ENCODE data around the gene ATN1.
"Not testable (repeated sequence)": the region's sequence is repeated elsewhere in the genome, so short reads cannot be mapped to it uniquely, and the experiment has no call there.

Gene ATN1

DNA sequence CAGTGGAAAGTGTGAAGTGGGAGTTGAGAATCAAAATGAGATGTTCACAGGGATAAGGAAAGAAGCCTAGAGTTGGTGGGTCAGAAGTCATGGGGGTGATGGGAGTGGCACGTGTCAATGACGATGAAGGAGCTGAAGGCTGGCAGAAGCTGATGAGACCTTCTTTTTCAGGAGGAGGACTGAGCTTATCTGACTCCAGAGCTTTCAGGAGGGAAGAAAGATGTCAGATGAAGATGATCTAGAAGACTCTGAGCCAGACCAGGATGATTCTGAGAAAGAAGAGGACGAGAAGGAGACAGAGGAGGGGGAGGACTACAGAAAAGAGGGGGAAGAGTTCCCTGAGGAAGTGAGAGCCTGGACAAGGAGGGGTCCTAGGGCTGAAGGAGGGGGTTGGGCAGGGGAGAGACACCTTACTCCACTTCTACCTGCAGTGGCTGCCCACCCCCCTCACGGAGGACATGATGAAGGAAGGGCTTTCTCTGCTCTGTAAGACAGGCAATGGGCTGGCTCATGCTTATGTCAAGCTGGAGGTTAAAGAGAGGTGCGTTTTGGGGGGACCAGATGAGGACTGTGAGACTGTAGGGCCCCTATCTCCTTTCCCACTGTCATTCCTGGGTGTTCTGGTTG is 22.2 kb upstream of the ATN1 start:
- DNase-seq (ENCODE audit: low spot score), result no peak

DNA sequence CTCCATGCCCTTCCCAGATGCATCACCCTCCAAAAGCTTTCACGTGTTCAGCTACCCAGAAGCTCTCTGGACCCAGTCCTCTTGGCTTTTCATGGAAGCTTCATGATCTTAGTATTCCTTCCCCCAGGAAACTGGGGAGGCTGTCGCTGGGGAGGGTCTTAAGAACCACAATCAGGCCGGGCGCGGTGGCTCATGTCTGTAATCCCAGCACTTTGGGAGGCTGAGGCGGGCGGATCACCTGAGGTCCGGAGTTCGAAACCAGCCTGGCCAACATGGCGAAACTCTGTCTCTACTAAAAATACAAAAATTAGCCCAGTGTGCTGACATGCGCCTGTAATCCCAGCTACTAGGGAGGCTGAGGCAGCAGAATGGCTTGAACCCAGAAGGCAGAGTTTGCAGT is 19.6 kb upstream of the ATN1 start:
- not testable (repeated sequence) for DNase-seq (ENCODE audit: low spot score)

GRCh38 chr12:6909421-6910145 is 18.2 kb upstream of the ATN1 start:
- no peak for DNase-seq (ENCODE audit: low spot score)

- no peak for DNase-seq (ENCODE audit: low spot score)
These were observed 15.4 kb upstream of the ATN1 start for GRCh38 chr12:6912164-6912935.

DNA sequence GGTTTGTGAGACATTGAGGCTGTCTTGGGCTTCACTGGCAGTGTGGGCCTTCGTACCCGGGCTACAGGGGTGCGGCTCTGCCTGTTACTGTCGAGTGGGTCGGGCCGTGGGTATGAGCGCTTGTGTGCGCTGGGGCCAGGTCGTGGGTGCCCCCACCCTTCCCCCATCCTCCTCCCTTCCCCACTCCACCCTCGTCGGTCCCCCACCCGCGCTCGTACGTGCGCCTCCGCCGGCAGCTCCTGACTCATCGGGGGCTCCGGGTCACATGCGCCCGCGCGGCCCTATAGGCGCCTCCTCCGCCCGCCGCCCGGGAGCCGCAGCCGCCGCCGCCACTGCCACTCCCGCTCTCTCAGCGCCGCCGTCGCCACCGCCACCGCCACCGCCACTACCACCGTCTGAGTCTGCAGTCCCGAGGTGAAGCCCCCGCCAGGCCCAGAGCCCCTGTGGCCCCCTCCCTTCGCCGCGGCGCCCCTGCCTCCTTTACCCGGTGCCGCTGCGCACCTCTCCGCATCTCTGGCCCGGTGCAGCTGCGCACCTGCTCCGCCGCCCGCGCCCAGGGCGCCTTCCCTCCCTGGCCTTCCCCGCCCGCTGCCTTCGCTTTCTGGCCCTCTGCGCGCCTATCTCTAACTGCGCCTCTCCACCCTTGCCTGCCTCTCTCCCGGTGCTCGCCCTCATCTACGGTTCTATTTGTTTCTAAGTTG is 13.4 kb upstream of the ATN1 start, which contains the start of gene ENO2:
Gene ENO2 (plus strand): TSS at position 335 of the 701 bp plus-strand sequence. CDS start 1,253 bp downstream, outside the sequence.
- peak; percentile 85 for DNase-seq (ENCODE audit: low spot score)

DNA sequence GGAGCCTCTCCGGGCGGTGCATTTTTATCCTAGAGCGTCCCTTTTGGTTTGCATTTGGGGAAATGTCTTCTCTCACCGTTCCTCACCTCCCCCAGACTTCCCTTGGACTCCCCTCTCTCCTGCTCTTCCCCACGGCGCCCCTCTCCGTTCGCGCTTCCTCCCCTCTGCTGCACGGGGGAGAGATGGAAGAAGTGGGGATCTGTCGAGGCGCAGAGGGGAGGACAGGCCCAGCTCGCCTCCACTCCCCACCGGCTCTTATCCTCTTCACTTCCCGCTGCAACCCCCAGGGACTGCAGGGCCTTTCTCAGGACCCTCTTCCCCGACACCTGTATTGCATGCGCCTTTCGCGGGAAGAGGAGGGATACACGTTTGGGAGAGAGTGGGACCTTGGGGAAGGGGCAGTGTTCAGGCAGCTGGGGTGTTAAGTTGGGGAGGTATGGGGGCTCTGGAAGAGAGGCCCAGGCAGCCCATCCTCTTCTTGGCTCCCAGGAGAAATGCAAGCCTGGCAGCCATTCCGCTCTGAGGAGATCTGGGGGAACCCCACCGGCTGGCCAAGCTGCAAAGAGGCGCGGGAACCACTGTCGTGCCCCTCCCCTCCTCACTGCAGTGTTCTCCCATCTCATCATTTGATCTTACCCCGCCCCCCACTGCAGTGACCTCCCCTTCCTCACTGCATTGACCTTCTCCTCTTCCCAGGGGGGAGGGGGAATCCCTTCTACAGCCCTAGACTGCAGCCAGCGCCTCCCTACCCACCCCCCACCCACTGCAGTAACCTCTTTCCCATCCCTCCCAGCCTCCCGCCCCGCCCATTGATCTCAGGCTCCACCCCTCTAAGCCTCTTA is 12.6 kb upstream of the ATN1 start:
- DNase-seq (ENCODE audit: low spot score), result no peak

DNA sequence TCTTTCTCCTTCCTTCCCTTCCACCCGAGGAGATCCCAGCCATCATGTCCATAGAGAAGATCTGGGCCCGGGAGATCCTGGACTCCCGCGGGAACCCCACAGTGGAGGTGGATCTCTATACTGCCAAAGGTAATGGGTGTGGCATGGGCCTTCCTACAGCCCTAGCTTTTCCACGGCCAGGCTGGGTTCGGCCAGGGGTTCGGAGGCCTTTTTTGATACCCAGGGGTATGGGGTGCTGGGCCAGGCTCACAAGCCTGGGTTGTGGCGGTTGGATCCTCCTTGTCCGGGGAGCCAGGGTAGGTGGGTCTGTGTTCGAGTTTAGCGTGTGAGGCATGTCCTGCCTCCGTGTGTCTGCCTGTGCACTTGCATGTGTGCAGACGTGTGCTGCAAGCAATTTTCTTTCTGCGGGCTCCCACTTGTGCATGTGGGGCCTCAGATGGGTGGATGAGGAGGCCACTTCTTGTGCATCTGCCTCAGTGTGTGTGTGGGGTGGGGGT is 11.9 kb upstream of the ATN1 start:
- no peak for DNase-seq (ENCODE audit: low spot score)

DNA sequence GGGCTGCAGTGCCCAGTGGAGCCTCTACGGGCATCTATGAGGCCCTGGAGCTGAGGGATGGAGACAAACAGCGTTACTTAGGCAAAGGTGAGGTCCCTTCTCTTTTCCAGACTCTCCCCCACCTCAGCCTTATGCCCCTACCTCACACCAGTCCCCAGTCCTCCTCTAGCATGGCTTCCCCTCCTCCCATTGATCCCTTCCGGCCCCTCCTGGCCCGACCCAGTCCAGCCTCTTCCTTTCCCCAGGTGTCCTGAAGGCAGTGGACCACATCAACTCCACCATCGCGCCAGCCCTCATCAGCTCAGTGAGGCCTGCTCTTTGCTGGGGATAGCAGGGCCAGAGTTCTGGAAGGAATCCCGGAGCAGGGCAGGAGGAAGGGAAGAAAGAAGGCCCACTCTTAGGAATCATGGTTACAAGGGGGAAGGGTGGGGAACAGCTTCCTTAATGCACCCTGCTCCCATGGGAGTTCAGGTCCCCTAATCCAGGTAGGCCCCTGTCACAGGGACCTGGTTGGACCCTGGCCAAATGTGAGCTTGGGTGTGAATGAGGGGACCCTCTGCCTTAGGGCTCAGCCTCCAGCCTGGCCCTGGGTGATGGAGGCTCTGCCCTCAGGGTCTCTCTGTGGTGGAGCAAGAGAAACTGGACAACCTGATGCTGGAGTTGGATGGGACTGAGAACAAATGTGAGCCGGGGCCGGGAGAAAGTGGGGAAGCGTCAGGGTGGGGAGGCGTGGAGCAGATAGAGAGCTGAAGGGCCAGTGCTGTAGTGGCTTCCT is 11.1 kb upstream of the ATN1 start:
- DNase-seq (ENCODE audit: low spot score), result no peak

GRCh38 chr12:6917491-6918231 is 10.1 kb upstream of the ATN1 start:
- no peak for DNase-seq (ENCODE audit: low spot score)

GRCh38 chr12:6919588-6919987 is 8.2 kb upstream of the ATN1 start:
- DNase-seq (ENCODE audit: low spot score), result no peak

GRCh38 chr12:6921539-6921938 is 6.2 kb upstream of the ATN1 start:
- no peak for DNase-seq (ENCODE audit: low spot score)

DNA sequence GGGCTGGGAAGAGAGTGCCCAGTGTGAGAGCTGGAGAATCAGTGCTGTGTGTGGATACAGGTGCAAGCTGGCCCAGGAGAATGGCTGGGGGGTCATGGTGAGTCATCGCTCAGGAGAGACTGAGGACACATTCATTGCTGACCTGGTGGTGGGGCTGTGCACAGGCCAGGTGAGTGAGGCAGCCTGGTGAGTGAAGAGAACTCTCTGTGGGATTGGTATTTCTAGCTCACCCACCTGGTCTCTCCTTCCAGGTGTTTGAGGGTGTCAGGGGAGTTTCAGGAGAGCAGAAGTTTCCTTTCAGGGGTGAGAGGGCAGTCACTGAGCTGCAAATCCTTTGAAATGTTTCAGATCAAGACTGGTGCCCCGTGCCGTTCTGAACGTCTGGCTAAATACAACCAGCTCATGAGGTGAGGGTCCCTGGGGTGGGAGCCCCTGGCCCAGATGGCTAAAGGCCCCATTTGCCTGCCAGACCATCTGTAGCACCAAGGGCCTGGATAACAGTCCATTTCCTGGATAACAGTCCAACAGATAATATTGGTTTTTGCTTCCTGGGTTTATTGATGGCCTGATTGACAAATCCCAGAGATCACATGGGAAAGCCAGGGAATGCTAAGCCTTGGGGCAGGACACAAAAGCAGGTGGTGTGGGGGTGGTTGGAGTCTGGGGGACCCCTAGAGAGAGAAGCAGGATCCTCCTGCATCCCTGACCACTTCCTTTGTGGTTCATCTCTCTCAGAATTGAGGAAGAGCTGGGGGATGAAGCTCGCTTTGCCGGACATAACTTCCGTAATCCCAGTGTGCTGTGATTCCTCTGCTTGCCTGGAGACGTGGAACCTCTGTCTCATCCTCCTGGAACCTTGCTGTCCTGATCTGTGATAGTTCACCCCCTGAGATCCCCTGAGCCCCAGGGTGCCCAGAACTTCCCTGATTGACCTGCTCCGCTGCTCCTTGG is 5.5 kb upstream of the ATN1 start:
- DNase-seq (ENCODE audit: low spot score), result no peak

DNA sequence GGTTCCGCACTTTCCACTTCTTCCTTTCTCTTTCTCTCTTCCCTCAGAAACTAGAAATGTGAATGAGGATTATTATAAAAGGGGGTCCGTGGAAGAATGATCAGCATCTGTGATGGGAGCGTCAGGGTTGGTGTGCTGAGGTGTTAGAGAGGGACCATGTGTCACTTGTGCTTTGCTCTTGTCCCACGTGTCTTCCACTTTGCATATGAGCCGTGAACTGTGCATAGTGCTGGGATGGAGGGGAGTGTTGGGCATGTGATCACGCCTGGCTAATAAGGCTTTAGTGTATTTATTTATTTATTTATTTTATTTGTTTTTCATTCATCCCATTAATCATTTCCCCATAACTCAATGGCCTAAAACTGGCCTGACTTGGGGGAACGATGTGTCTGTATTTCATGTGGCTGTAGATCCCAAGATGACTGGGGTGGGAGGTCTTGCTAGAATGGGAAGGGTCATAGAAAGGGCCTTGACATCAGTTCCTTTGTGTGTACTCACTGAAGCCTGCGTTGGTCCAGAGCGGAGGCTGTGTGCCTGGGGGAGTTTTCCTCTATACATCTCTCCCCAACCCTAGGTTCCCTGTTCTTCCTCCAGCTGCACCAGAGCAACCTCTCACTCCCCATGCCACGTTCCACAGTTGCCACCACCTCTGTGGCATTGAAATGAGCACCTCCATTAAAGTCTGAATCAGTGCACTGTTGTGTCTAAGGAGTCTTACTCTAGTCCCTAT is 4.6 kb upstream of the ATN1 start:
- no peak for DNase-seq (ENCODE audit: low spot score)

- DNase-seq (ENCODE audit: low spot score), result no peak
These were observed 3.9 kb upstream of the ATN1 start for GRCh38 chr12:6923851-6924250.

DNA sequence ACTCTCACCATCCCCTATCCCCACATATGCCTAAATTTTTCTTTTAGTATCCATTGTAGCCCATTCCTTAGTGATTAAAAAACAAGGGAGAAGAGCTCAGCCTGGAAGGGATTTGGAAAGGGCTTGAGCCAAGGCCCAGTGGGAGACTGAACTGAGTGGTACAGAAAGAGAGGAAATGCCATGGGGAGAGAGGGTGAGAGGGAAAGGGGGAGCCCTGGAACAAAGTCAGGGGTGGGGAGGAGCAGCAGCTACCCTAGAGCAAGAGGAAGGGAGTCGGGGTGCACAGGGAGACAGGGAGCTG is 2.6 kb upstream of the ATN1 start:
- no peak for DNase-seq (ENCODE audit: low spot score)

DNA sequence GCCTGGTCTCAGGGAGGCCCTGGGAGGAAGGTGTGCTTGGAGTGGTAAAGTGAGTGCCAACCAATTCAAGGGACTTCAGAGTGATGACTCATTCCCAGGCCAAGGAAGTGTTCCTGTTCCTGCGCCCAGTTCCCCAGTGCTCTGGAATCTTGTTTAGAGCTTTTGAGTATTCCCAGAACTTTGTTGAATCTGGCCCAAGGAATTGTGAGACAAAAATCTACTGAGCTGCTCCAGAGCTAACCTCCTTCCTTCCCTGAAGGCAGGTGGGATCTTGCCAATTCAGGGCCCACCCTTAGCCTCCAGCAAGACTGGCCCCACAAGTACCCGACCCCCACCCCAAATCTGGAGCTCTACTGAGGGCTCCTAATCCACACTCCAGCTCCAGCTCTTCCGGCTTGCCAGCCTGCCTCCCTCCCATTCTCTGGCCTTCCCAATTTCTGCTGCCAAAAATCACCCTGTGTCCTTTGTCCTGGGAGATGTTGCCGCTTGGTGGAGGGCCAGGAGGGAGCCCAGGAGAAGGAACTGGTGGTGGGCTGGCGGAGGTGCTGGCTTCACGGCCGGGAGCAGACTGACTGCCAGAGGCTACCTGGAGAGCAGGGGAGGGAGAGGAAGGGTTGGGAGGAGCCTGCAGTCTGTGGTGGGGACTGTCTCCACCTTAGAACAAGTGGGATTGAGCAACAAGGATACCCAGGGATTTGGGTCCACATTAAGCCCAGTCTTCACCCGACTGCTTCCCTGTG is 2.0 kb upstream of the ATN1 start:
- DNase-seq (ENCODE audit: low spot score), result peak; percentile 91

DNA sequence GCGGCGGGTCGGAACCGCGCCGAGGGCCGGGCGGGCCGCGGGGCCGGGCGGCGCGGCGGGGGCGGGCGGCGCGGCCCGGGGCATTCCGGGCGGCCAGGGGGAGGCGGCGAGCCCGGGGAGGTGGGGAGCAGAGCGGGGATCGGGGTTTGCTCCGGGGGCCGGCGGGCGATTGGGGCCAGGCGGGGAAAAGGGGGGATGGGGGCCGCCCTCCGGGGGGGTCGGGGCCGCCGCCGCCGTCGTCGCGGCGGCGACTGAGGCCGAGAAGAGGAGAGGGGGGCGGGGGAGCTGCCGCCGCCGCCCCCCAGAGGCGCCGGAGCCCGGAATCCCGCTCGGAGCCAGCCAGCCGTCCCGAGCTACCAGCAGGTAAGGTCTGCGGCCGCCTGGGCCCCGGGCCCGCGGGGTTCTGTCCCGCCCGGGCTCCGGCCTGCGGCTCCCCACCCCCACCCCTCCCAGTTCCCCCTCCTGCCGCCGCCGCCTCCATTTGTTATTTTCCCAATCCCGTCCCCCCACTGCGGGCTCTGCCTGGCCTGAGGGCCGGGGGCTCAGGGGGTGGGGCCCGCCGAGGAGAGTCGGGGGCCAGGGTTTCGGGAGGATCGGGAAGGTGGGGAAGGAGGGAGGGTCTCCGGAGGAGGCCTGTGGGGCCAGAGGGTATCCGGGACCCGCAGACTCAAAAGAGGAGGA is 403 bp downstream of the ATN1 start:
- DNase-seq (ENCODE audit: low spot score), result no peak

Measured in hepatic stellate cell (primary cell).